ENCODE measurements around the gene PYM1.
"Not testable (repeated sequence)": the region's sequence is repeated elsewhere in the genome, so short reads cannot be mapped to it uniquely, and the experiment has no call there.

PYM1 gene

GRCh38 chr12:55940065-55940732 is 12.5 kb upstream of the PYM1 start:
- peak; percentile 62 to 82 for DNase-seq (ENCODE audit: low read depth in 2 of 2)

- no peak for DNase-seq (ENCODE audit: low read depth in 2 of 2)
These were observed 11.3 kb upstream of the PYM1 start for GRCh38 chr12:55938826-55939501.

- DNase-seq (ENCODE audit: low read depth in 2 of 2), result no peak
These were observed 10.3 kb upstream of the PYM1 start for GRCh38 chr12:55937981-55938380.

- peak in 1 of 2 experiments; percentile 28 for DNase-seq (ENCODE audit: low read depth in 2 of 2)
These were observed 8.1 kb upstream of the PYM1 start for GRCh38 chr12:55935738-55936151.

- DNase-seq (ENCODE audit: low read depth in 2 of 2), result no peak
These were observed 7.1 kb upstream of the PYM1 start for GRCh38 chr12:55934773-55935172.

- DNase-seq (ENCODE audit: low read depth in 2 of 2), result no peak
These were observed 6.4 kb upstream of the PYM1 start for GRCh38 chr12:55933799-55934742.

- no peak for DNase-seq (ENCODE audit: low read depth in 2 of 2)
These were observed 5.6 kb upstream of the PYM1 start for GRCh38 chr12:55933169-55933798.

- peak in 1 of 2 experiments; percentile 42 for DNase-seq (ENCODE audit: low read depth in 2 of 2)
These were observed 4.8 kb upstream of the PYM1 start for GRCh38 chr12:55932551-55932910.

- no peak for DNase-seq (ENCODE audit: low read depth in 2 of 2)
These were observed 4.3 kb upstream of the PYM1 start for GRCh38 chr12:55931780-55932550.

- DNase-seq (ENCODE audit: low read depth in 2 of 2), result no peak
These were observed 3.7 kb upstream of the PYM1 start for GRCh38 chr12:55931317-55931779.

GRCh38 chr12:55930771-55931316 is 3.1 kb upstream of the PYM1 start, which contains the start of gene DGKA:
Gene DGKA (plus strand): TSS chr12:55931162. CDS start chr12:55936504, 5,342 bp downstream.
- DNase-seq (ENCODE audit: low read depth in 2 of 2), result peak; percentile 63 to 81

- peak; percentile 69 to 78 for DNase-seq (ENCODE audit: low read depth in 2 of 2)
These were observed 1.7 kb upstream of the PYM1 start for GRCh38 chr12:55929306-55929791.

GRCh38 chr12:55926738-55927587 is 731 bp downstream of the PYM1 start:
- peak; percentile 87 to 90 for DNase-seq (ENCODE audit: low read depth in 2 of 2)

GRCh38 chr12:55925870-55926737 is 1.6 kb downstream of the PYM1 start:
- DNase-seq (ENCODE audit: low read depth in 2 of 2), result no peak

GRCh38 chr12:55925371-55925770 is 2.3 kb downstream of the PYM1 start:
- DNase-seq (ENCODE audit: low read depth in 2 of 2), result no peak

GRCh38 chr12:55923648-55924047 is 4.0 kb downstream of the PYM1 start:
- DNase-seq (ENCODE audit: low read depth in 2 of 2), result not testable (repeated sequence)

GRCh38 chr12:55922126-55922525 is 5.6 kb downstream of the PYM1 start:
- no peak for DNase-seq (ENCODE audit: low read depth in 2 of 2)

GRCh38 chr12:55919032-55919431 is 8.7 kb downstream of the PYM1 start:
- DNase-seq (ENCODE audit: low read depth in 2 of 2), result not testable (repeated sequence)
